ENCODE results near the gene IARS1. TPM values are rescaled to one million over a fixed set of nuclear protein-coding genes. Genes with fewer than 3 reads are reported as not detected.

The IARS1 gene
- total RNA-seq, 1 experiment from 2014 or later, result 151 TPM

- DNase-seq (ENCODE audit: low read depth), result no peak
Observed at GRCh38 chr9:92295827-92296258, 2.3 kb upstream of the IARS1 start.

GRCh38 chr9:92295240-92295790 is 1.8 kb upstream of the IARS1 start:
- DNase-seq (ENCODE audit: low read depth), result no peak

DNA sequence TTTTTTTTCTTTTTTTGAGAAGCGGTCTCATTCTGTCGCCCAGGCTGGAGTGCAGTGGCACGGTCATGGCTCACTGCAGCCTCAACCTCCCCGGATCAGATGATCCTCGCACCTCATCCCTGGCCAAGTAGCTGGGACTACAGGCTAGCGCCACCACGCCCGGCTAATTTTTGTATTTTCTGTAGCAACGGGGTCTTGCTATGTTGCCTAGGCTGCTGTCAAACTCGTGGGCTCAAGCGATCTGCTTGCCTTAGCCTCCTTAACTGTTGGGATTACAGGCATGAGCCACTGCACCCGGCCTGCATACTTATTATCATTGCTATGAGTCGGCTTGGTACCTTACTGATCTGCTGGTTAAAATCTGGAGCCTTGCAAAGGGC is 790 bp upstream of the IARS1 start:
- DNase-seq (ENCODE audit: low read depth), result peak; percentile 19

- no peak for DNase-seq (ENCODE audit: low read depth)
Observed at GRCh38 chr9:92293075-92293354, 482 bp downstream of the IARS1 start.

- DNase-seq (ENCODE audit: low read depth), result peak; percentile 41
Observed at GRCh38 chr9:92292338-92293074, 991 bp downstream of the IARS1 start.

- no peak for DNase-seq (ENCODE audit: low read depth)
Observed at GRCh38 chr9:92291577-92291976, 1.9 kb downstream of the IARS1 start.

- DNase-seq (ENCODE audit: low read depth), result no peak
Observed at GRCh38 chr9:92290785-92291429, 2.6 kb downstream of the IARS1 start.

DNA sequence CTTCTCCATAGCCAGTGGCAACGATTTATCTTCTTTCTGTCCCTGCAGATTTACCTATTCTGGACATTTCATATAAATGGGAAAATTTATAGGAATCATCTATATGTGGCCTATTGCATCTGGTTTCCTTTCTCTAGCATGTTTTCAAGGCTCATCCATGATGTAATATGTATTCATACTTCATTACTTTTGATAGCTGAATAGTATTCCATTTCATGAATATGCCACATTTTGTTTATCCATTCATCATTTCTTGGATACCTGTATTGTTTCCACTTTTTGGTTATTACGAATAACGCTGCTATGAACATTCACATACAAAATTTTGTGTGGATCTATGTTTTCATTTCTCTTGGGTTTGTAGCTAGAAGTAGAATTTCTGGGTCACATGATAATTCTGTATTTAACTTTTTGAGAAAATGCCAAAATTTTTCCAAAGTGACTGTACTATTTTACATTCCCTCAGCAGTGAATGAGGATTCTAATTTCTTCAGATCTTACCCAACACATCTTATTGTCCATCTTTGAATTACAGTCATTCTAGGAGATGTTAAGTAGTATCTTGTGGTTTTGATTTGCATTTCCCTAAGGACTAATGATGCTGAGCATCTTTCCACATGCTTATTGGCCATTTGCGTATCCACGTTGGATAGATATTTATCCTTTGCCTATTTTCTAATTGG is 3.6 kb downstream of the IARS1 start:
- peak; percentile 32 for DNase-seq (ENCODE audit: low read depth)

DNA sequence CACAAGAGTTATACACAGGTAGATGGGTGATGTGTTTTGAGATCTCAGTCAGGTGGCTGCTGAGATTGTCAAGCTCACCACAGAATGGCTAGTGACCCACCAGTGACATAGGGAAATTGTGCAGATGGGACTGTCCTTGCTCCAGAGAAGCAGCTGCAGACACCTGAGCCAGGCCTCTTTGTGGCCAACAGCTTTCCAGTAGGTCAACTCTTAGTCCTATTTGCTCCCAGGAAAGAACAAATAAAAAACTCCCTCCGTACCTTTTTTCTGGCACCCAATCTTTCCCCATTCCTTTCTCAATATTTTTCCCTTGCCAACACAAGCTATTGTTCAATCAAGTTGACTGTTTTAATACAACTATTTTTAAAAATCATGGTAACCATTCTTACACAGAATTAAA is 14.2 kb downstream of the IARS1 start:
- DNase-seq (ENCODE audit: low read depth), result no peak

- DNase-seq (ENCODE audit: low read depth), result peak; percentile 54
Observed at GRCh38 chr9:92278110-92278509, 15.4 kb downstream of the IARS1 start.

DNA sequence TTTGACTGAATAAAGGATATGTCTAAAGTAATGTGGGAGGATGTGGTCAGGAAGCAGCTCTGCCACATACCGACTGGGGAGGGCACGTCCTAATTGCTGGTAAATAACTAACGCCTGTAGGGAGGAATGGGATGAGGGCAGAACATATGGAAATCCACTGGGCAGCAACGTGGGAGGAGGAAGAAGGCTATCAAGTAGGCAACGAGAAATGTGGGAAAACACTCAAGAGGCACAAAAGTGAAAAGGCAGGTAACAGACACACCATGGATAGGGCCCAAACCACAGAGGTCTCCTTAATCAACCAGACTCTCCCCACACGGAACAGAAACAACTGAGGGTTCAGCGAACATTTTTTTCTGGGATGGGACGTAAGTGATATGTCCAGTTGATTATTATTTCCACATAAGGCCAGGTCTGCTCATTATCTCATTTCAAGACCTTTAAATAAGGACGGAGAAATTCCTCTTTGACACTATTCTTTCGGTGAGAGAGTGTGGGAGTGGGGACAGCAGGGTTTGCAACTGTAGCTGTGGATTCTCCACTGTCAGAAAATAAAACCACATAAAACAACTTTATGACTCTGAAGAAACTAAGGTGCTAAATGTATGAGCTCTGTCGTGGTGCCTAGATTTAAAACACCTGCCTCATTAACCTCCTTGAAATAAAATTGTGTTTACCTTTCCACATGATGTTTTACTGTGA is 17.0 kb downstream of the IARS1 start:
- no peak for DNase-seq (ENCODE audit: low read depth)

GRCh38 chr9:92275541-92275940 is 18.0 kb downstream of the IARS1 start:
- DNase-seq (ENCODE audit: low read depth), result no peak

- no peak for DNase-seq (ENCODE audit: low read depth)
Observed at GRCh38 chr9:92270511-92270910, 23.0 kb downstream of the IARS1 start.

DNA sequence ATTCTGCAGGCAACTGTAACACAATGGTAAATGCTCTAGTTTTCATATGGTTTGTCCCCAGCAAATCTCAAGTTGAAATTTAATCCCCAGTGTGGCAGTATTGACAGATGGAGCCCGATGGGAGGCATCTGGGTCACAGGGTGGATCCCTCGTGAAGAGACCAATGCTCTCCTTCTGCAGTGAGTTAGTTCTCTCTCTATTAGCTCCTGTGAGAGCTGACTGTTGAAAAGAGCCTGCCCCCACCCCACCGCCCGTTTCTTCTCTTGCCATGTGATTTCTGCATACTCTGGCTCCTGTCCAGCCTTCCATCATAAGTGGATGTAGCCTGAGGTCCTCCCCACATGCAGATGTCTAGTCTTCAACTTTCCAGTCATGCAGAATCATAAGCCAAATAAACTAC is 27.0 kb downstream of the IARS1 start:
- DNase-seq (ENCODE audit: low read depth), result no peak

DNA sequence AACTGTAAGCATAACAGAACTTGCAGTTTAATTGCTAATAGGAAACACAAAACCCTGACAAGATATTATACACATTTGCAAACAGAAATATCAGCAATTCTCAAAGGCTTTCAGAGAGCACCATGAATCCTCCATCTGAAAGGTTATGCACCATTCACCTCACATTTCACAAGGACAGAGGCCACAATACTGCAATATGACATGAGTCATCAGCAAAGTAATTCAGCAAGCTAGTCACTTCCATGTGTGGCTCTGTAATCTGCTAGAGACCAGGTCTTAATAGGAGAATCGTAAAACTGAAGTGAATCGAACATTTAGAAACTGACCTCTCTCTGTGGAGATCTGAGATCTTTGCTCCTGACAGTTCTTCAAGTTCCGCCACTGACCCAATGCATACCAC is 28.3 kb downstream of the IARS1 start:
- peak; percentile 59 for DNase-seq (ENCODE audit: low read depth)

GRCh38 chr9:92263131-92263530 is 30.4 kb downstream of the IARS1 start:
- DNase-seq (ENCODE audit: low read depth), result no peak

GRCh38 chr9:92257327-92257726 is 36.2 kb downstream of the IARS1 start:
- no peak for DNase-seq (ENCODE audit: low read depth)

DNA sequence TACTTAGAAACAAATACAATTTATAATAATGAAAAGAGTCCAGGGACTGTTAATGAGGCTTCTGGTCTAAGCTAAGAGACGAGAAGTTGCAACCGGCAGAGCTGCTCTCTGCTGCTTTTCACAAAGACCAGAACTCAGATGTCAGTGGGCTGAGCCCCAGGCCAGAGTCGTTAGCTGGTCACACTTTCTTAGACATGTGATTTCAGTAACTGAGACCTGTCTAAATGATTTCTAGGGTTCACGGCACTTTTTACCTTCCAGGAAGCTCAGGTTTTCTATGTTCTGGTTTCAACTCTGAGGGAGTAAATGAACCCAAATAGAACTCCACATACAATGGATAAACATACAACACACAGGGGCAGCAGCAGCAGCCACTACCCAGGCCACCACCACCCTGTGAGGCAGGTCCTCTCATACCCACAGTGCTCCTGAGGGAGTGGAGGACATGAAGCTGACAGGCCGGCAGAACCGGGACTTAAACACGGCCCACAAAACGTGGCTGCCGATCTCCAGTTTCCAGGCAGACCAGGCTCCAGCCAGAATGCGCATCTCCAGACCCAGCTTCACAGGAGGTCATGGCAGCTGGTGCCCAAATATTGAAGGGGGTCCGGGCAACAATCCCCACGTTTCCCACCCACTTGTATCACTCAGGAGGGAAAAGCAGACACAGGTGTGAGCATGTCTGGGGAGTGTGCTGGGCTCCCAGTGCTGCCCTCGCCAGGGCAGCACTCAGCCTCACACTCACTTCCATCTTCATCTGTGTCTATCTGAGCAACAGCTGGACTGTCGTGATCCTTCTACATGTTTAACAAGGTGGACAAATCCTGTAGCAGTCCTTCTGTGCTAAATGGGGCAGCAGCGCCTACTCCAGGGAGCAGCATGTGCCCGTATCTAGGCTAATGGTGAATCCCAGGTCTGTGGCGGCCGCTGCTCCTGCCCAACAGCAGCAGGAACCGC is 38.8 kb downstream of the IARS1 start:
- DNase-seq (ENCODE audit: low read depth), result no peak

- DNase-seq (ENCODE audit: low read depth), result no peak
Observed at GRCh38 chr9:92253656-92254055, 39.8 kb downstream of the IARS1 start.

DNA sequence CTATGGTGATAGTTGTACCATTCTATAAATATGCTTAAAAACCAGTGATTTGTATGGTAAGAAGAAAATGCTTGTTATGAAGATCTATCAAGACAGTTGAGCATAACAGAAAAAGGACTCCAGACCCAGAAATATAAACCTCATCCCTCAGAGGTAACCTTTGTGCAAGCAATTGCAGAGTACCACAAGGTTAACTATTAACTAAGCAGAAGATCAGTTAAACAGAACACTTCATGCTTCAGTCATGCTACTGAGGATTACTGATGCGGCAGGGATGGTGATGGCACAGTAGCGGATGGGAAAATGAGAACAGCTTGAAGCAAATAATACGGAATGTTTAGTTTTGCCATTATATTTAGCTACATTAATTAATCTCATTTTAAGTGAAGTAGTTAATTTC is 45.5 kb downstream of the IARS1 start:
- DNase-seq (ENCODE audit: low read depth), result no peak

- DNase-seq (ENCODE audit: low read depth), result peak; percentile 15
Observed at GRCh38 chr9:92247296-92247695, 46.2 kb downstream of the IARS1 start.

All from M059J (cell line).